Subcutaneous adipose tissue (tissue), 4 donors: ENCODE data around the gene ATG2A. TPM values are rescaled to one million over a fixed set of nuclear protein-coding genes. Genes with fewer than 3 reads are reported as not detected.

Experiments
- total RNA-seq, 4 donors: library from RNA; depleted of rRNA; stranded (reverse); fragments of >200 nt; gene quantifications; one replicate each; pipeline ENCODE4 v1.1.0, GENCODE V29; 2016
- TF ChIP-seq, protein P1 (sequence below): fragments of 450-650 bp; IDR thresholded peaks from one replicate; pipeline ENCODE4 v1.5.1; 2016; ENCODE audit warnings: low read depth, mild to moderate bottlenecking, control low read depth, antibody characterized with exemption, moderate library complexity

The ATG2A gene
- total RNA-seq, 4 donors from 2014 or later, result 12.4 to 47.7 (median 22.2) TPM

DNA sequence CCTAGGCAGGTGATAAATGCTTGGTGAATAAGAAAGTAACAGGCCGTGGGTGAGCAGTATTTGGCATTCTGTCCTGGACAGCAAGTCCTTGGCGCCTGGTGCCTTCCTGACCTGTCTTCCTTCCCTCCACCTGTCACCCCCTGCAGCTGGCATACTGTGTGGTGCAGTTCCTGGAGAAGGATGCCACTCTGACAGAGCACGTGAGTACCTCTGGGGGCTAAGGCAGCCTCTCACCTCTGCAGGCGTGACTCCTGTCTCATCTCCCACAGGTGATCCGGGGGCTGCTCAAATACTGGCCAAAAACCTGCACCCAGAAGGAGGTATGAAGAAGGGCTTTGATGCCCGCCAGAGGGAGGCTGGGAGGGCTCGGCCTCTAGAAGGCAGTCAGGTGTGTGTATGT lies 14.3 kb upstream of the ATG2A start:
- TF ChIP-seq, protein P1, sequence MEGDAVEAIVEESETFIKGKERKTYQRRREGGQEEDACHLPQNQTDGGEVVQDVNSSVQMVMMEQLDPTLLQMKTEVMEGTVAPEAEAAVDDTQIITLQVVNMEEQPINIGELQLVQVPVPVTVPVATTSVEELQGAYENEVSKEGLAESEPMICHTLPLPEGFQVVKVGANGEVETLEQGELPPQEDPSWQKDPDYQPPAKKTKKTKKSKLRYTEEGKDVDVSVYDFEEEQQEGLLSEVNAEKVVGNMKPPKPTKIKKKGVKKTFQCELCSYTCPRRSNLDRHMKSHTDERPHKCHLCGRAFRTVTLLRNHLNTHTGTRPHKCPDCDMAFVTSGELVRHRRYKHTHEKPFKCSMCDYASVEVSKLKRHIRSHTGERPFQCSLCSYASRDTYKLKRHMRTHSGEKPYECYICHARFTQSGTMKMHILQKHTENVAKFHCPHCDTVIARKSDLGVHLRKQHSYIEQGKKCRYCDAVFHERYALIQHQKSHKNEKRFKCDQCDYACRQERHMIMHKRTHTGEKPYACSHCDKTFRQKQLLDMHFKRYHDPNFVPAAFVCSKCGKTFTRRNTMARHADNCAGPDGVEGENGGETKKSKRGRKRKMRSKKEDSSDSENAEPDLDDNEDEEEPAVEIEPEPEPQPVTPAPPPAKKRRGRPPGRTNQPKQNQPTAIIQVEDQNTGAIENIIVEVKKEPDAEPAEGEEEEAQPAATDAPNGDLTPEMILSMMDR, result no peak

DNA sequence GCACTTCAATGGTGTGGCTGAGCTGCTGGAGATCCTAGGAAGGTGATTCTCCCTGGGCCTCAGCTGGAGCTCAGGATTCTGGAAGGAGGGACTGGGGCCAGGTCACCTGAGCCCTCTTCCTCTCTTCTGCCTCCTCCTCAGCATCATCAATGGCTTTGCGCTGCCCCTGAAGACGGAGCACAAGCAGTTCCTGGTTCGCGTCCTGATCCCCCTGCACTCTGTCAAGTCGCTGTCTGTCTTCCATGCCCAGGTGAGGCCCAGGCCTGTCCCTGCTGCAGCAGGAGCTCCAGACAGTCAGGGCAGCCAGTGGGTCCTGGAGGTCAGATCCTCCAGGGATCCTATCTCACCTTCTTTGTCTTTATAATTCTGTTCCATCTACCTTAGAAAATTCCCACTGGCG lies 13.3 kb upstream of the ATG2A start:
- TF ChIP-seq, protein P1, result no peak

DNA sequence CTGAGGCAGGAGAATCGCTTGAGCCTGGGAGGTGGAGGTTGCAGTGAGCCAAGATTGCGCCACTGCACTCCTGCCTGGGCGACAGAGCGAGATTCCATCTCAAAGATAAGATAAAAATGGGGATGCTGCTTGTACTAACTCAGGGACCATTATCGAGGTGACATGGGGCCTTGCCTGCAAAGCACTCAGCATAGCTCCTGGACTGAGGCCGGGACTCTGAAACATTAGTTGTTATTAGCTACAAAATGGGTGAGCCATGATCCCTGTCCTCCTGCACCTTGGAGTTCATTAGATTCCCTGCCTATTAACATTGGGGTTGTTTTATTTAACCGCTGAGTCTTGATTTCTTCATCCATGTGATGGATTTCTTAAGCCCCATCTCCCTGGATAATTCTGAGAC lies 12.6 kb upstream of the ATG2A start:
- TF ChIP-seq, protein P1, result no peak

DNA sequence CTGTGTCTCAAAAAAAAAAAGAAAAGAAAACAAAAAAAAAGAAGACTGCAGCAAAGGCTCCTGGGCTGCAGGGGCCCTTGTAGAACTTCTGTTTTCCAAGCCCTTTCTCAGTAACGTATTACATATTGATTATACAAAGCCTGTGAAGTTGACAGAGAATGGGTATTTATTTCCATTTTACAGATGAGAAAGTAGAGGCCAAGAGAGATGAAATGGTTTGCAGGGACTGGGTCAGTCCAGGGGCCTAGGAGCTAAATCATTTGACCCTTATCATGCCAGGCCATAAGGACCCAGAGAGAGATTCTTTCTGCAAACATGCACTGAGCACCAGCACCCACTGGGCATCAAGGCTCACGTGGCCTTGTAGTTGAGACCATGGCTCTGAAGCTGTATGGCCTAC lies 11.9 kb upstream of the ATG2A start:
- TF ChIP-seq, protein P1, result no peak

DNA sequence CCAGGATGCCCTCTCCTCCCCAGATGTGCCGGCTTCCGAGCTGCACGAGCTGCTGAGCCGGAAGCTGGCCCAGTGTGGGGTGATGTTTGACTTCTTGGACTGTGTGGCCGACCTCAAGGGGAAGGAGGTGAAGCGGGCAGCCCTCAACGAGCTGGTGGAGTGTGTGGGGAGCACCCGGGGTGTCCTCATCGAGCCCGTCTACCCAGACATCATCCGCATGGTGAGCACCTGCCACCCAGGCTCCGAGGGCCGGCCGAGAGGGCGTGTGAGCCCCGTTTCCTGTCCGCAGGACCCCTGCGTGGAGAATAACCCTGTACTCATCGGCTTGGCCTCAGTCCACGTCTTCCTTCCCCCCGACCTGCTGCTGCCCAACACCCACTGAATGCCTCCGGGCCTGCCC lies 9.7 kb upstream of the ATG2A start:
- TF ChIP-seq, protein P1, result no peak

DNA sequence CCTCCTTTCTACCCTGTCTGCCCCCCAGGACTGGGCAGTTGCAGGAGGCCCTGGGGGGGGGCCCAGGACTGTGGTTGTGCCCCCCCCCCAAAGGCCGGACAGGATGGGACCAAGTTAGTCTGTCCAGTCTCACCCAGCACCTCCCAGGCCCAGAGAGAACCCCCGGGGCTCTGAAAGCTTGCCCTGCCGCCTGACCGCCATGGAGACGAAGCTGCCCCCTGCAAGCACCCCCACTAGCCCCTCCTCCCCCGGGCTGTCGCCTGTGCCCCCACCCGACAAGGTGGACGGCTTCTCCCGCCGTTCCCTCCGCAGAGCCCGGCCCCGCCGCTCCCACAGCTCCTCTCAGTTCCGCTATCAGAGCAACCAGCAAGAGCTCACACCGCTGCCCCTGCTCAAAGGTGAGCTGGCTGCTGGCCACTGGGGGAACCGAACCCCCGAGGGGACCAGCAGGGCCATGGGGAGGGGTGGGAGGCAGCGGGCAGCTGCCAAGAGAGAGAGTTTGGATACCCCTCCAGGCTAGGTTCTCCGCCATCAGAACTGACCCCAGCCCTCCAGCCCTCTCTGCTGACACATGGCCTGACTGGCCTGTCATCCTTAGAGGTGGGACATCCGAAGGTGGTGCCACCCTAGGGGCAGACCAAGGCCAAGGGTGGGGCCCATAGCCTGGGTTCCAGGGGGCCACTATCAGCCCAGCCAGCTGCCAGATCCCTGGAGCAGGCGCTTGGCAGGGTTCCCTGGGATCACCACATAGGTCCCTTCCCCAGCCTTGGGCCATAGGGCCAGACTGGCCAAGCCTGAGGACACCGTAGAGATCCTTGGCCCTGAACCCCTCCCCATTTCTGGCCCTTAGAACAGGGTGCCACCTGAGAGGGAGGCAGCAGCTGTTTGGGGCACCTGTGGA lies 8.8 kb upstream of the ATG2A start:
- TF ChIP-seq, protein P1, result no peak

DNA sequence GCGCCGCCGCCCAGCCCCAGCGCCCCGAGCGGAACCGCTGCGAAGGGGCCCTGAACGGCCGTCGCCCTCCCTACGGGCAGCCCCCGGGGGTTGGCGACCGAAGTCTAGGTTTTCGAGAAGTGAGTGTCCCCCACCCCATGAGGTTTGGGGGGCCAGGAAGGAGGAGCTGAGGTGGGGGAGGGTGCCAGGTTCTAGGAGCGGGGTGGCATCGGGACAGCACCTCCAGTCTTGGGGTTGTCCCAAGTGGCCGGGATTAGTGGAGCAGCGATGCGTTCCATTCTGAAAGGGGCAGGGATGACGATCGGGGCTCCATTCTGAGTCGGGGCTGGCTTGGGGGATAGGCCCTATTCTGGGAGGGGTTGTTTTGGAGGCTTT lies 7.9 kb upstream of the ATG2A start:
- TF ChIP-seq, protein P1, result no peak
